ENCODE data around the gene SETD4.

DNA sequence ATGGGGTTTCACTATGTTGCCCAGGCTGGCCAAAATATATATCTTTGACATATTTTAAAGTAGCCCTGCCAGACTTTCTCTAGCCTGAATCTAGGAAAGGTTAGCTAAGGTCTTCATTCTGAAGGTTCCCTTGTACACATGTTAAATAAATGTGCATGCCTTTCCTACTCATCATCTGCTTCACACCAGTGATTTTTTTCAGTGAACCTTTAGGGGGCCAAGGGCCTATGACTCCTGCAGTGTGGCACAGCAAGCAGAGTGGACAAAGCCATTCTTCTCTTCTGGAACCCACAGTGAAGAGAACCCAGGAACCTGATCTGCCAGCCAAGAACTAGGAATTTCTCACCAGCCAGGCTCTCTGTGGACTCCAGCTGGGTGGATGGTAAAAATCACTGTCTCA is 32.4 kb upstream of the SETD4 start:
- TF ChIP-seq, protein P1, sequence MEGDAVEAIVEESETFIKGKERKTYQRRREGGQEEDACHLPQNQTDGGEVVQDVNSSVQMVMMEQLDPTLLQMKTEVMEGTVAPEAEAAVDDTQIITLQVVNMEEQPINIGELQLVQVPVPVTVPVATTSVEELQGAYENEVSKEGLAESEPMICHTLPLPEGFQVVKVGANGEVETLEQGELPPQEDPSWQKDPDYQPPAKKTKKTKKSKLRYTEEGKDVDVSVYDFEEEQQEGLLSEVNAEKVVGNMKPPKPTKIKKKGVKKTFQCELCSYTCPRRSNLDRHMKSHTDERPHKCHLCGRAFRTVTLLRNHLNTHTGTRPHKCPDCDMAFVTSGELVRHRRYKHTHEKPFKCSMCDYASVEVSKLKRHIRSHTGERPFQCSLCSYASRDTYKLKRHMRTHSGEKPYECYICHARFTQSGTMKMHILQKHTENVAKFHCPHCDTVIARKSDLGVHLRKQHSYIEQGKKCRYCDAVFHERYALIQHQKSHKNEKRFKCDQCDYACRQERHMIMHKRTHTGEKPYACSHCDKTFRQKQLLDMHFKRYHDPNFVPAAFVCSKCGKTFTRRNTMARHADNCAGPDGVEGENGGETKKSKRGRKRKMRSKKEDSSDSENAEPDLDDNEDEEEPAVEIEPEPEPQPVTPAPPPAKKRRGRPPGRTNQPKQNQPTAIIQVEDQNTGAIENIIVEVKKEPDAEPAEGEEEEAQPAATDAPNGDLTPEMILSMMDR (conservative IDR thresholded peaks at IDR 0.05 in 1 of 2, IDR thresholded peaks at IDR 0.05 in 1 of 2; ENCODE audit: extremely low read depth in 1 of 2, insufficient read depth in 1 of 2, low read depth in 1 of 2, low read length in 2 of 2), result no peak
- TF ChIP-seq EZH2 (IDR thresholded peaks at IDR 0.05; ENCODE audit: borderline replicate concordance, low read length), result no peak
